Spleen (tissue), 11 donors: ENCODE measurements around the gene LTBR. TPM values are rescaled to one million over a fixed set of nuclear protein-coding genes. Genes with fewer than 3 reads are reported as not detected.

Source experiments
- DNase-seq: peaks from one replicate; pipeline ENCODE4 v3.0.0-alpha.2; 2020
- H3K27ac ChIP-seq, 8 donors: fragments of 200-600 bp; sonication (generic) in 7 of 8; 1 replicate in 4 of 8; 2 replicates in 4 of 8; pipeline versions ENCODE4 v1.5.0 to v1.8.0; 2016 to 2021; ENCODE audit warnings: inconsistent platforms in 4 of 8, mild to moderate bottlenecking in 4 of 8, moderate library complexity in 1 of 8
- H3K27me3 ChIP-seq, 7 donors: fragments of 200-600 bp; sonication (generic) in 6 of 7; replicated peaks in 1 of 7; 1 replicate in 4 of 7; 2 replicates in 3 of 7; pipeline versions ENCODE4 v1.5.0 to v1.8.0; 2016 to 2021; ENCODE audit warnings: inconsistent platforms in 3 of 7, mild to moderate bottlenecking in 1 of 7
- H3K36me3 ChIP-seq, 6 donors: fragments of 200-600 bp; sonication (generic) in 5 of 6; 1 replicate in 4 of 6; 2 replicates in 2 of 6; pipeline versions ENCODE4 v1.5.0 to v1.8.0; 2016 to 2021; ENCODE audit warnings: inconsistent platforms in 2 of 6
- H3K4me1 ChIP-seq, 6 donors: fragments of 200-600 bp; sonication (generic) in 5 of 6; 1 replicate in 3 of 6; 2 replicates in 3 of 6; pipeline versions ENCODE4 v1.5.0 to v1.8.0; 2016 to 2021; ENCODE audit warnings: inconsistent platforms in 3 of 6
- H3K4me3 ChIP-seq, 8 donors: fragments of 200-600 bp; sonication (generic) in 7 of 8; 1 replicate in 4 of 8; 2 replicates in 4 of 8; pipeline versions ENCODE4 v1.5.0 to v1.8.0; 2016 to 2021; ENCODE audit warnings: inconsistent platforms in 4 of 8, mild to moderate bottlenecking in 4 of 8, moderate library complexity in 2 of 8
- H3K9me3 ChIP-seq, 8 donors: fragments of 200-600 bp; sonication (generic) in 7 of 8; 1 replicate in 4 of 8; 2 replicates in 4 of 8; pipeline versions ENCODE4 v1.5.0 to v1.8.0; 2016 to 2021; ENCODE audit warnings: inconsistent platforms in 4 of 8
- CTCF ChIP-seq, 11 experiments: fragments of 200-600 bp in 7 of 11; fragments of 450-650 bp in 4 of 11; sonication (generic) in 4 of 11; IDR thresholded peaks in 8 of 11; conservative IDR thresholded peaks in 3 of 11; 1 replicate in 7 of 11; 2 replicates in 4 of 11; pipeline versions ENCODE4 v1.4.0 to v1.8.0; 2016 to 2021; ENCODE audit warnings: antibody characterized with exemption in 11 of 11, inconsistent platforms in 4 of 11, mild to moderate bottlenecking in 1 of 11
- POLR2A ChIP-seq, 3 donors: fragments of 450-650 bp; IDR thresholded peaks; one replicate each; pipeline ENCODE4 v1.5.1; 2017; ENCODE audit warnings: antibody characterized with exemption in 3 of 3, mild to moderate bottlenecking in 1 of 3
- POLR2AphosphoS5 ChIP-seq, 3 donors: sonication (generic); formaldehyde crosslinking; IDR thresholded peaks; one replicate each; pipeline ENCODE4 v1.5.1; 2017; ENCODE audit warnings: antibody characterized with exemption in 3 of 3
- WGBS, 5 donors: extraction: QIAGEN DNeasy Blood & Tissue Kit in 3 of 5; methylation state at CpG; one replicate each; pipeline versions ENCODE4 v1.1.5 to v1.1.7; 2013 to 2018; 5-methylcytosine and 5-hydroxymethylcytosine counted together
- intact Hi-C: fragments of 100-400 bp; cut with DNase I; formaldehyde crosslinking; loops from one replicate; pipeline ENCODE4 v1.15.0; 2023; ENCODE audit warnings: low total_unique reads
- polyA plus RNA-seq, 3 donors: library from polyadenylated mRNA; stranded (reverse); fragments of 200-250 nt; gene quantifications; one replicate each; pipeline ENCODE4 v1.2.1, GENCODE V29; 2013
- total RNA-seq, 7 donors: library from RNA; depleted of rRNA in 3 of 7; stranded (reverse); fragments of >200 nt in 3 of 7; fragmentation: NEBNext Ultra II Directional in 4 of 7; extraction: Animal tissue kit (Norgen Biotek cat#: 25700) in 4 of 7; gene quantifications; one replicate each; pipeline versions ENCODE4 v1.1.0 to v1.2.1, GENCODE V29; 2016 to 2021
- donor health status: healthy with polysubstance abuse.
- donor health status: DM: no; HTN: no; CAD: no; lungs with moderate emphysema.
- donor health status: DM: no; HTN: no; CAD: no.
- donor health status: Bipolar disorder and iron deficiency.
- donor health status: healthy.
- donor health status: DM: no; HTN: no; CAD: no.
- donor health status: DM: yes; HTN: yes; CAD: no.

The LTBR gene
- total and polyA plus RNA-seq, 10 donors: 14.4 to 155 (median 85.5) TPM

GRCh38 chr12:6346942-6347341 is 37.0 kb upstream of the LTBR start:
- no peaks in the 10 kb centered on the region for H3K36me3 ChIP-seq
- H3K4me3 ChIP-seq: peak overlapping the region in 1 of 8 donors; percentile 32
- DNase-seq: no peak
- peaks cover 0 to 56% (median 0%) of the 10 kb centered on the region in 7 donors for H3K27me3 ChIP-seq
- no peak for TF ChIP-seq POLR2AphosphoS5 (IDR thresholded peaks at IDR 0.05)
- no peak for TF ChIP-seq POLR2A (IDR thresholded peaks at IDR 0.05)
- no peak for TF ChIP-seq CTCF (IDR thresholded peaks at IDR 0.05 in 8 of 11, conservative IDR thresholded peaks at IDR 0.05 in 3 of 11)
- H3K4me1 ChIP-seq: peaks cover 22 to 81% (median 64%) of the 10 kb centered on the region in 6 donors
- peak overlapping the region; percentile 54 to 99 (median 77) for H3K27ac ChIP-seq
- H3K9me3 ChIP-seq: no peaks in the 10 kb centered on the region
- 69 to 84% (median 81%) methylated on average over 8 of the region's 8 CpGs for WGBS, 5 donors
- intact Hi-C loops: no loop called here

- Histone ChIP-seq H3K27me3 (peaks cover 0 to 49% (median 0%) of the 10 kb centered on the region in 7 donors), H3K36me3 (no peaks in the 10 kb centered on the region), H3K4me3 (peak overlapping the region in 1 of 8 donors; percentile 32), H3K27ac (peak overlapping the region; percentile 54 to 99 (median 77)), H3K9me3 (no peaks in the 10 kb centered on the region), H3K4me1 (peaks cover 25 to 81% (median 64%) of the 10 kb centered on the region in 6 donors)
- TF ChIP-seq POLR2A (IDR thresholded peaks at IDR 0.05) (no peak), POLR2AphosphoS5 (IDR thresholded peaks at IDR 0.05) (peak; percentile 19 to 81 (median 61))
- peak; percentile 86 for DNase-seq
- intact Hi-C loops: no loop called here
- WGBS, 5 donors: 32 to 43% (median 38%) methylated on average over 16 to 19 of the region's 19 CpGs
Observed at GRCh38 chr12:6347367-6348338, 36.3 kb upstream of the LTBR start.

- Histone ChIP-seq H3K27ac (peak overlapping the region in 5 of 8 donors; percentile 65 to 77 (median 70)), H3K9me3 (no peaks in the 10 kb centered on the region), H3K36me3 (no peaks in the 10 kb centered on the region), H3K4me1 (peaks cover 12 to 80% (median 46%) of the 10 kb centered on the region in 6 donors), H3K4me3 (no peak overlapping the region), H3K27me3 (peaks cover 0 to 36% (median 0%) of the 10 kb centered on the region in 7 donors)
- no peak for DNase-seq
- 56 to 82% (median 72%) methylated on average over 5 of the region's 5 CpGs for WGBS, 5 donors
- intact Hi-C loops: no loop called here
- TF ChIP-seq POLR2A (IDR thresholded peaks at IDR 0.05): no peak
- TF ChIP-seq CTCF (IDR thresholded peaks at IDR 0.05 in 8 of 11, conservative IDR thresholded peaks at IDR 0.05 in 3 of 11): no peak
- TF ChIP-seq POLR2AphosphoS5 (IDR thresholded peaks at IDR 0.05): no peak
Observed at GRCh38 chr12:6351622-6352021, 32.3 kb upstream of the LTBR start.

GRCh38 chr12:6352193-6353173 is 31.5 kb upstream of the LTBR start:
- 33 to 41% (median 37%) methylated on average over 9 of the region's 9 CpGs for WGBS, 5 donors
- no peak overlapping the region for H3K4me3 ChIP-seq
- peak overlapping the region; percentile 37 to 77 (median 66) for H3K27ac ChIP-seq
- no peak for DNase-seq
- peaks cover 0 to 31% (median 0%) of the 10 kb centered on the region in 7 donors for H3K27me3 ChIP-seq
- no peaks in the 10 kb centered on the region for H3K36me3 ChIP-seq
- peaks cover 11 to 74% (median 39%) of the 10 kb centered on the region in 6 donors for H3K4me1 ChIP-seq
- H3K9me3 ChIP-seq: no peaks in the 10 kb centered on the region
- TF ChIP-seq POLR2A (IDR thresholded peaks at IDR 0.05) (no peak), POLR2AphosphoS5 (IDR thresholded peaks at IDR 0.05) (peak in 1 of 3 donors; percentile 7), CTCF (IDR thresholded peaks at IDR 0.05 in 8 of 11, conservative IDR thresholded peaks at IDR 0.05 in 3 of 11) (no peak)
- intact Hi-C loops: no loop called here
